HG03025 (cell line): ENCODE results near the gene CCDC183.
"Not testable (repeated sequence)": the region's sequence is repeated elsewhere in the genome, so short reads cannot be mapped to it uniquely, and the experiment has no call there.

Source experiments
- ATAC-seq: cut with Tn5 transposase; IDR thresholded peaks from one replicate; pipeline ENCODE4 v1.9.1; 2021; ENCODE audit warnings: mild to moderate bottlenecking, moderate library complexity; ENCODE audit not compliant: unreplicated experiment, low FRiP score

Gene CCDC183

DNA sequence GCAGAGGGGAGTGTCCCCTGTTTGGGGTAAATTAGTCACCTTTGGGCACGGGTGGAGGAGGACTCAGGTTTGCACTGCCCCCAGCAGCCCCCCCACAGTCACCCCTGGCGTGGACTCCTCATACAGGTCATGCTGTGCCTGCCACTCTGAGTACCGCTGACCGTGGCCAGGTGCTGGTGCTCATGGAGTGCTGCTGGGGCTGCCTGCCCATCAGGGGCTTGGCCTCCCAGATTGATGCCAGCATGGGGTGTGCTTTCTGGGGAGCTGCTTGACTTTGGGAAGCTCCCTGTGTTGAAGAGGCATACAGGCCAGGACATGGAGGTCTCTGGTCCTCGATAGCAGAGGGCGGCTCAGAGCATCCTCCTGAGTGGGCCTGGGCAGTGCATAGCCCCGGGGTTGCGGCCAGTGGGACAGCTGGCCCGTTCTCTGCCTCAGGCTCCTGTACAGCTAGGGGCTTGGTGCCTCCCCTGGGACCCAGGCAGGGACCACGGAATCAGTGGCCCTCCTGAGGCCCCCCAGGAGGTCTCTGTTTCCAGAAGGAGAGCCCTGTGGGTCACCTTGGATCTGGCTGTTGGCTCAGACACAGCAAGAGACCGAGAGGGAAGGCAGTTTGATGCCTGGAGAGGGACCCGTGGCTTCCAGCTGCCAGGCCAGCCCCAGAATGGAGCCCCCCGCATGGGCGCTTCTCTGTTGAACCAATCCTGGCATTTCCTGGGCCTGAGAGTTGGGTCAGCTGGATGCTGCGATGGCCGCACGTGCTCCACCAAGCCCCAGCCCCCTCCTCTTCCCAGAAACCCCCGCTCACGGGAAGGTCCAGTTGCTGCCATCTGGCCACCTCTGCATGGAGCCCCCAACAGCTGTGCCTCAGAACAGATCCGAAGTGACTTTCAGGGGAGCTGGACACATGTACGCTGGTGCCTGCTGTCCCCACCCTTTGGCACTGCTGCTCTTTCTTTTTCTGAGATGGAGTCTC is 40.1 kb downstream of the CCDC183 start:
- ATAC-seq = no peak

DNA sequence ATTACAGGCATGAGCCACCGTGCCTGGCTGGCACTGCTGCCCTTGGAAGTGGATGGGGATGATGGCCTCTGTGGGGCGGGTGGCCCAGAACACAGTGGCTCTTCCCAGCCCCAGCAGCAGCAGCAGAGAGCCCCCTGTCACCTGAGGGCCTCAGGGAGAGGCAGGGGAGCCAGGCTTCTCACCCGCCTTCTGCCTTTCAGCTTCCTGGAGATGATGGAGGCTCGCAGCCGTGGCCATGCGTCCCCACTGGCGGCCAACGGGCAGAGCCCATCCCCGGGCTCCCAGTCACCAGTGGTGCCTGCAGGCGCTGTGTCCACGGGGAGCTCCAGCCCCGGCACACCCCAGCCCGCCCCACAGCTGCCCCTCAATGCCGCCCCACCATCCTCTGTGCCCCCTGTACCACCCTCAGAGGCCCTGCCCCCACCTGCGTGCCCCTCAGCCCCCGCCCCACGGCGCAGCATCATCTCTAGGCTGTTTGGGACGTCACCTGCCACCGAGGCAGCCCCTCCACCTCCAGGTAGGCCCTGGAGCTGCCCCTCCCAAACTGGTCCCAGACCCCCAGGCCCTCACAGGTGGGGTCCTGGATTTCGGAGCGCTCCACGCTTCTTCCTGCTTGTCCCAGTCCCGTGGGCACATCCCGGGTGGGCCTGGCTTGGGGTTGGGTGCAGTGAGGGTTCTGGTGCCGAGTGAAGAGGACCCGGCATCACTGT is 41.2 kb downstream of the CCDC183 start:
- no peak for ATAC-seq

DNA sequence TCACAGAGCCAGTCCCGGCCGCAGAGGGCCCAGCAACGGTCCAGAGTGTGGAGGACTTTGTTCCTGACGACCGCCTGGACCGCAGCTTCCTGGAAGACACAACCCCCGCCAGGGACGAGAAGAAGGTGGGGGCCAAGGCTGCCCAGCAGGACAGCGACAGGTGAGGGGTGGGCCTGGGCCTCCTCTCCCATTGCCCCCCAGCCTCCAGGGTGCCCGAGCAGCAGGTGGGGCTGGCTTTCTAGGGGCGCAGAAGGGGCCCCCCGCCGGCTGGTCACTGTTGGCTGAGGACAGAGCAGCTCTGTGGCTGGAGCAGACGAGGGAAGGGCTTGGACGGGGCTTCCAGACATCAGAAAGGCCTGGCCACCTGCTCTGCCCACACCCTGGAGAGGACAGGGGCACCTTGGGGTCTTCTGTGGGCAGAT is 41.7 kb downstream of the CCDC183 start:
- not testable (repeated sequence) for ATAC-seq

DNA sequence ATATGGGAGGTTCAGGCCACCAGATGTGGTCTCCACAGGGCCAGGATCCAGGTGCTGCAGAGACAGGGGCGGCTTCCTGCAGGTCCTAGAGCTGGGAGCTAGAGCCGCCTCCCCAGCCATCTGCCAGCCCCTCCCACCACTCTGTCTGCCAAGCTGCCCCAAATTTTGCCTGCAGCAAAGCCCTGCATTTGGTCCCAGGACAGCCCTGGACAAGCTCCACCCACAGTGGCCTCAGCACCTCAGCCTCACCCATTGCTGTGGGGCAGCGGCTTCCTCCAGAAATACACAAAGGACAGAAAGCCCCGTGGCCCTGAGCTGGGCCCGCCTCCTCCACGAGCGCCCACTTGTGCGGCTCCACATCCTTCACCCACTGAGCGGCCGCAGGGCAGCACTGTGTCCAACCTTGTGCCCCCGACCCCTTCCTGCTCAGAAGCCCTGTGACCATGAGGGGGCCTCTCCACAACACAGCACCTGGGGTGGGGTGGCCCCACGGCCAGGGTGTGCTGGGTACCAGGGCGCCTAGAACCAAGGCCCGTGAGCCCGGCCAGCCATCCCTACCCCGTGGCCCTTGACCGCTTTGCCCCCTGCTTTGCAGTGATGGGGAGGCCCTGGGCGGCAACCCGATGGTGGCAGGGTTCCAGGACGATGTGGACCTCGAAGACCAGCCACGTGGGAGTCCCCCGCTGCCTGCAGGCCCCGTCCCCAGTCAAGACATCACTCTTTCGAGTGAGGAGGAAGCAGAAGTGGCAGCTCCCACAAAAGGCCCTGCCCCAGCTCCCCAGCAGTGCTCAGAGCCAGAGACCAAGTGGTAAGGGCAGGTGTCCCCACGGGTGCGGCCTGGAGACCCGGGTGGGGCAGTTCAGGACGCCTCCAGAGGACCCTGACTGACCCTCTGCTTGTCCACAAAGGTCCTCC is 42.4 kb downstream of the CCDC183 start:
- ATAC-seq = no peak

DNA sequence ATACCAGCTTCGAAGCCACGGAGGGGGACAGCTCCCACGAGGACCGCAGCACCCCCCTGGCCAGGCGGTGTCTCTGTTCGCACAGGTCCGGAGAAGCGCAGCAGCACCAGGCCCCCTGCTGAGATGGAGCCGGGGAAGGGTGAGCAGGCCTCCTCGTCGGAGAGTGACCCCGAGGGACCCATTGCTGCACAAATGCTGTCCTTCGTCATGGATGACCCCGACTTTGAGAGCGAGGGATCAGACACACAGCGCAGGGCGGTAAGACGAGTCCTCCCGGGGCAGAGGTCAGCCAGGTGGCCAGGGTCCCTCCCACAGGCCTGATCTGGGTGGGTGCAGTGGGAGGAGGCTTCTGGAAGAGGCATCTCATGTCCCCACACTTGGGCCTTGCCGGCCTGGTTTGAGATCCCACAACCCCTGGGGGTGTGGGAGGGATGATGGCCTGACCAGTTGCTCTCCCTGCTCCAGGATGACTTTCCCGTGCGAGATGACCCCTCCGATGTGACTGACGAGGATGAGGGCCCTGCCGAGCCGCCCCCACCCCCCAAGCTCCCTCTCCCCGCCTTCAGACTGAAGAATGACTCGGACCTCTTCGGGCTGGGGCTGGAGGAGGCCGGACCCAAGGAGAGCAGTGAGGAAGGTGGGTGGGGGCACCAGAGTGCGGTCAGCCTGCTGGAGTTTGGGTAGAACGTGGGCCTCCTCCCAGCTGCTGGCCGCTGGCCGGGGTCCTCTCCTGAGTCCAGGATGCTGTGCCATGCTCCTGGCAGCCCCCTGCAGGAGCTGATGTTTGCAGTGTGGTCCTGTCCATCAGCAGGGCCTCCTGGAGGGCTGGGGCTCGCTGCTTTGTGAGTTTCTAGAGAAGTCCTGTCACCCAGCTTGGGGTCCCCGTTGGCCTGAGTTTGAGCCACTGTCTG is 43.3 kb downstream of the CCDC183 start:
- ATAC-seq = no peak

DNA sequence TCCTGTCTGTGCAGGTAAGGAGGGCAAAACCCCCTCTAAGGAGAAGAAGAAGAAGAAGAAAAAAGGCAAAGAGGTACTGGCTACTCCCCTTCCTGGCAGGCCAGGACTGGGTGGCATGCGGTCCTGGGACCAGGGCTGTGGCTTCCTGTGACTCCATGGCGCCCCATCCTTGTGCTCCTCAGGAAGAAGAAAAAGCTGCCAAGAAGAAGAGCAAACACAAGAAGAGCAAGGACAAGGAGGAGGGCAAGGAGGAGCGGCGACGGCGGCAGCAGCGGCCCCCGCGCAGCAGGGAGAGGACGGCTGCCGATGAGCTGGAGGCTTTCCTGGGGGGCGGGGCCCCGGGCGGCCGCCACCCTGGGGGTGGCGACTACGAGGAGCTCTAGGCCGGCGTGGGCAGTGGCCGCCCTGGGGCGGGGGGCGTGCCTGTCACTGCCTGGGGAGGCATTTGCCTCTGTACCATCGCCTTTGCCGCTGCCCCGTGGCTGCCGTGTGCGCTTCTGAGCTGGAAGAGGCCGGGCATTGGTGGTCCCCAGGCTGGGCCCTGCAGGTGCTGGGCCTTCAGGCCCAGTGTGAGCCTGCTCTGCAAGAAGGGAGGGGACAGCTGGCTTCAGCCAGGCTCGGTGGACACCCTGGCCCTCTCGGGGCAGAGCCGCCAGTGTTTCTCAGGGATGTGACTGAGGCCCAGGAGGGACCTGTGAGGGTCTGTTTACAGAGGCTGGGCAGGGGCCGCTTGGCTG is 44.2 kb downstream of the CCDC183 start:
- ATAC-seq = no peak

DNA sequence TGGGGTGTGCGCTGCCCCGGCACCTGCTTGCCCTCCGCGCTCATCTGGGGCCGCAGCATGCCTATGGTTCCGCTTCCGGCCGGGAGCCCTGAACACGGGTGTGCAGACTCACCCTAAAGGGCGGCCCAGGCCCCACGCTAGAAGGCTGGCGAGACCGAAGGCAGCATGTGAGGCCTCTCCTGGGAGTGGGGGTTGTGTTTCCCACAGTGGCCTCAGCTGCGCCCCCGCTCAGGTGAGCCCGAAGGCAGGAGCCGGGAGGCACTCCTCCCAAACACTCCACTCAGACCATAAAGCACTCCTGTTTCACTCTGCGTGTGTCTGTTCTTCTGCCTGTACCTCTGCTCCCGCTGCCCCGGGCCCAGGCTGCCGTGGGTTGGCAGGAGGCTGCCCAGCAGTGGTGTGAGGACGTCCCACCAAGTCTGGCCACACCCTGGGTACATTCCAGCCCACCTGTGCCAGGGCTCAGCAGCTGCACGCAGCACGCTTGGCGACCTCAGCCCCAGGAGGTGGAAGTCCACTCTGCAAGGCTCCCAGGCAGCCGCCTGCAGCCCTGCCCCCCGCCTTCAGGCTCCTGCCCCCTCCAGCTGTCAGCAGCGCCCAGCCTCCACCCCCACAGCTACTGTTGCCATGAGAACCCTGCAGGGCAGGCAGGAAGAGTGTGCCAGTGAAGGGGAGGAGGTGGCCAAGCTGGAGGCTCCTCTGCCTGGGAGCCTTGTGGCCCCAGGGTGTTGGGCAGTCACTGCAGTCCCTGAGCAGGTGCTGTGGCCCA is 44.9 kb downstream of the CCDC183 start:
- ATAC-seq = no peak

DNA sequence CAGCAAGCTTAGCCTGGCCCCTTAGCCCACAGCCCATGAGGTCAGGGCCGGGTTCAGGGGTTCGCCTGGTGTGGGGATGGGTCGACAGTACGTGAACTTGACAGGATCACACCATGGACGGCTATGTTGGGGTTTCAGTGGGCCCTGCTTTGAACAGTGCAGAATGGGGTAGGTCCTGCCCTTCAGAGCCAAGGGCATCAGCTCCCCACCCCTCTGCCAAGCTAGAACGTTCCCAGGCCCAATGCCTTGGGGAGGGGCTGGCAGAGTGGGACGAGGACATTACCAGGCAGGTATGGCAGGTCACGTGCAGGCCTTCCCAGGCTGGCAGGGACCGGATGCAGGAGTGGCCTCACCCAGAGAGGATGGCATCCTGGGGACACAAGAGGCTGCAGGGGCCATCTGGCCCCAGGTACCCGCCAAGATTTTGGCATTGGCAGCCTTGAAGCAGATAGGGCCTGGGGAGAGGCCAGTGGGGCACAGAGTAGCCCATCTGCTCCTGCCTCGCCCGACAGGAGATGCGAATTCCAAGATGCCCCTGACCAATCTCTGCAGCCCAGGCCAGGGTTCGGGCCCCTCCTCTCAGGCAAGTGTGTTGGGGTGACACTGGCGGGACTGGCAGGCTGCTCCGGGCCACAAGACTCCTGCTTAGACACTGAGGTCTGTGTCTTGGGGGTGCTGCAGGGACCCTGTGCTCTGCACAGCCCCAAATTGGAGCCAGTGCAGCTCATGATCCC is 45.7 kb downstream of the CCDC183 start:
- not testable (repeated sequence) for ATAC-seq

DNA sequence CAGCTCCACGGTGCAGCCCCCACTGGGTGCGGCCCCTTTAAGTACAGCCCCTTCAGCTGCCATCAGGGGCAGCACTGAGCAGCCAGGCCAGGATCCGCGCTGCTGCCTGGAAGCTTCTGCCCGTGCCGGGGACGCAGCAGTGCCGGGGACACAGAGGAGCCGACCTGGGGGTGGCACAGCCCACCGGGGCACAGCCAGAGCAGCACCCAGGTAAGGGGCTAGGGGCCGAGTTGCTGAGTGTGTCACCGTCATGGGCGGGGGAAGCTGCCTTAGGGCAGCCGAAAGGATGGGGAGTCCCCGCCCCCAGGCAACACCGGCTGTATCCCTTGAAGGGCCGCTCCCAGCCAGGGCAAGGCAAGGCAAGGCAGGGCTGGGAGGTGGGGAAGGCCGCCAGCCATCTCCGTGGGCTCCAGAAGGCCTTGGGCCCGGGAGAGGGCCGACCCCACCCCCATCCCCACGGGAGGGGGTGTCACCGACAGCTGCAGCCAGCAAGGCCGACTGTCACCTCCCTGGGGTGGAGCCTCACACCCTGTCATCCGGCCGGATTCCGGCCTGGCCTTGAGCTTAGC is 46.3 kb downstream of the CCDC183 start, which contains the start of gene AJM1:
Gene AJM1 (plus strand): TSS at position 99 of the 569 bp plus-strand sequence. CDS start 1,937 bp downstream, outside the sequence.
- peak; percentile 40 for ATAC-seq

DNA sequence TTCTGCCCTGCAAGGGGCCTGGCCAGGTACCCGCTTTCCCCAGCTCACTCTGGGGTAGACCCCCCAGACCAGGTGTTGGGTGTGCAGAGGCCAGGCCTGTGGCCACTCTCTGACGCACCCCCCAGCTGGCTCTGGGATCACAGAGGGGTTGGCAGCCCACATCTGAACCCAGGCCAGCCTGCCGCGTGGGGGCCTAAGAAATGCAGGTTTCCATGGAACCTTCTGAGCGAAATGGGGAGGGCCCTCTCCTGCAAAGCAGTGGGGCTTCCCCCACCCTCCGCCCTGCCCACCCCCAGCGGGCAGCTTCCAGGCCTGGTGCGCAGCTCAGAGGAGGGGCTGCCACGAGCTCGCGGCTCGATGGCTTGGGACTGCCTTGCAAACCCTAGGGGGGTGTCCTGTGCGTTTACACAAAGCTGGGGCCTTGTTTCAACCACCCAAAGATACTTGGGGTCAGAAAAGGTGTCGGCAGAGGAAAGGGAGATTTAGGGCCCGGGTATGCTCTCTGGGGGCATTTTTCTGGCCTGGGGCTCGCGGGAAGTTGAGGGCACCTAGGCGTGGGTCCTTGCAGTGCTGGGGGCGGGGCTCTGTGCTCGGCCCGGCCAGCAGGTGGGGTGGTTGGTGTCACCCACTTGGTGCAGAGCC is 47.1 kb downstream of the CCDC183 start:
- ATAC-seq = not testable (repeated sequence)

DNA sequence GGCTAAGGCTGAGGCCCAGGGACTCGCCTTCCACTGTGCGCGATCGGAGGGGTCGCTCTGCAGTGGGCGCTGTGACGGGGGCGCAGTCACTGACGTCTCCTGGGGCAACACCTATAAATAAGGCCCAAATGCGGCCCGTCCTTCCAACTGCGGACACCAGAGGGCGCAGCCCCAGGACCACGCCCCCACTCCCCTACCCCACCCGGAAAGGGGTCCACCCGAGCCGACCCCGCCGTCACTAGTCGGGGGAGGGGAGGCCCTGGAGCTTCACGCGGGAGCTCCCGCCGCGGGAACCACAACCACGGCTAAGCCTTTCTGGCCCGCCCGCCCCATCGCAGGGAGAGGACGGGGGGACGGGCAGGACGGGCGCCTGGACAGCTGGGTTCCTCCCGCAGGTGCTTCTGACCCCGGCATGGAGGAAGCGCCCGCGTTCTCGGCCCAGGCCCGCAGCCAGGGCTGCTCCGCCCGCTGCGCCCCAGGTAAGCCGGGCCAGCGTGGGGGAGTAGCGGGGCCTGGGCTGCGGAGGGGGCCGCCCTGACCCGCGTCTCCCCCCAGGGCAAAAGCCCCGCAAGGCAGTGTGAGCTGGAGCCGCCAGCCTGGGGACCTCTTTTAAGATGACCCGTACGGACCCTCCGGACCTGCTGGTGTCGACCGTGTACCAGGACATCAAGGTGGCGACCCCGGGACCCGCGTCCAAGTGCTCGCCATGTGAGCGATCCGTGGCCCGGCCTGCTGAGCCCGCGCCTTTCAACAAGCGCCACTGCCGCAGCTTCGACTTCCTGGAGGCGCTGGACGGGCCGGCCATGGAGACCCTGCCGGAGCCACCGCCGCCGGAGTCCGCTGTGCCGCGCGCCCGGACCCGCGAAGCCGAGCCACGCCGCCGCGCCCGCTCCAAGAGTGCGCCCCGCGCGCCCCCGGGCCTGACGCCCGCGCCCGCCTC is 47.9 kb downstream of the CCDC183 start:
- not testable (repeated sequence) for ATAC-seq

DNA sequence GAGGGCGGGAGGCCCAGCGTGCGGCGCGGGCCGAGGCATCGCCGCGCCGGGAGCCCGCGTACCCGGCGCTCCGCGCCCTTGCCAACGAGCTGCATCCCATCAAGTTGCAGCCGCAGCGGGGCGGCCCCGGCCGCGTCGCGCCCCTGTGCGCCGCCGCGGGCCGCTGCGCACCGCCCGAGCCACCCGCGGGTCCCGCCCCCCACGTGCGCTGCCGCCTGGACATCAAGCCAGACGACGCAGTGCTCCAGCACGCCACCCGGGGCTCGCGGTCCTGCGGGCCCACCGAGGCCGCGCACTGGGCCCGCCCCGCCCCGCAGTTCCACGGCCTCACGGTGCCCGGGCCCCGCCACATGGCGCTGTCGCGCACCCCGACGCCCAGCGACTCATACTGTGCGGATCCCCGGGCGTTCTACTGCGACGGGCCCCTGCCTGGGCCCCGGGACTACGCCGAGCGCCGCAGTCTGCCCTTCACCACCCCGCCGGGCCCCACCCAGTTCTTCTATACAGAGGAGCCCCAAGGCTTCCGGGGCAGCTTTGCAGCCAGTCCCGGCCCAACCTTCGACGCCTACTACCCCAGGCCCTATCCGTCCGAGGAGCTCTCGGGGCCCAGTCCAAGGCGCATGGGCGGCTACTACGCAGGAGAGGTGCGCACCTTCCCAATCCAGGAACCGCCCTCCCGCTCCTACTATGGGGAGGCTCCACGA is 48.8 kb downstream of the CCDC183 start:
- ATAC-seq = no peak

DNA sequence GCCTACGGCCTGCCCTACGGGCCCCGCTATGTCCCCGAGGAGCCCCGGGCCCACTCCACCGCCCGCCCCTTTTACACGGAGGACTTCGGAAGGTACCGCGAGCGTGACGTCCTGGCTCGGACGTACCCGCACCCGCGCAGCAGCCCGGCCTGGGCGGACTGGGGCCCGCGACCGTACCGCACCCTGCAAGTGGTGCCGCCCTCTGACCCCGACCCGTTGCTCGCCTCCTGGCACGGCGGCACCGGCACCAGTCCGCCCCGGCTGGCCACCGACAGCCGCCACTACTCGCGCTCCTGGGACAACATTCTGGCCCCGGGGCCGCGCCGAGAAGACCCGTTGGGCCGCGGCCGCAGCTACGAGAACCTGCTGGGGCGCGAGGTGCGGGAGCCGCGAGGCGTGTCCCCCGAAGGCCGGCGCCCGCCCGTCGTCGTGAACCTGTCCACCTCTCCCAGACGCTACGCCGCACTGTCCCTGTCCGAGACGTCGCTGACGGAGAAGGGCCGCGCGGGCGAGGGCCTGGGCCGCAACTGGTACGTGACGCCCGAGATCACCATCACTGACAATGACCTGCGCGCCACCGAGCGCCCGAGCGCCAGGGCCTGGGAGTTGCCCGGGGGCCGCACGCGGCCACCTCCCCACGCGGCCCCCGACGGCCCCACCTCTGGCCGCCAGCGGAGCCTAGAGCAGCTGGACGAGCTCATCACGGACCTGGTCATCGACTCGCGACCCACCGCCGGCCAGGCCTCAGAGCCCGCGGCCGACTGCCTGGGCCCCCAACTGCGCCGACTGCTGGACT is 49.5 kb downstream of the CCDC183 start:
- no peak for ATAC-seq
